Measurements from ENCODE around the gene ETV3. TPM values are rescaled to one million over a fixed set of nuclear protein-coding genes. Genes with fewer than 3 reads are reported as not detected.

ETV3 gene
- total RNA-seq, 1 experiment from 2014 or later = 36.3 TPM

GRCh38 chr1:157141212-157141855 is 3.1 kb upstream of the ETV3 start:
- Mint-ChIP-seq H3K4me1 (peaks cover 48 to 53% of the 10 kb centered on the region in 2 experiments), H3K27me3 (ENCODE audit: low read depth) (no peaks in the 10 kb centered on the region), H3K4me3 (no peak overlapping the region), H3K36me3 (ENCODE audit: insufficient read depth in 1 of 3, low read depth in 3 of 3) (peaks cover 0 to 2% (median under 1%) of the 10 kb centered on the region in 3 experiments; a peak in 3 of 7 replicates), H3K9me3 (no peaks in the 10 kb centered on the region), H3K27ac (no peak overlapping the region)
- Histone ChIP-seq H3K27me3 (ENCODE audit: insufficient read depth, low read length) (peaks cover 3% of the 10 kb centered on the region; the same call in 1 of the 2 replicates), H2BK5ac (ENCODE audit: insufficient read length, low read length) (no peak overlapping the region), H3K79me1 (ENCODE audit: insufficient read depth, low read depth, low read length, poor library complexity, severe bottlenecking) (peaks cover 2% of the 10 kb centered on the region), H4K5ac (ENCODE audit: insufficient read length, low read depth, low read length) (no peak overlapping the region), H3K14ac (ENCODE audit: insufficient read depth, low read length) (no peak overlapping the region), H3K18ac (ENCODE audit: insufficient read length, low read depth, low read length) (no peak overlapping the region), H3K4ac (ENCODE audit: low read depth, low read length) (no peak overlapping the region), H2AK5ac (ENCODE audit: insufficient read length, low read length) (no peak overlapping the region), H4K91ac (ENCODE audit: insufficient read length, low read depth, low read length) (no peak overlapping the region), H3K9ac (ENCODE audit: extremely low read depth, insufficient read length, low read length) (no peak overlapping the region), H3K23me2 (ENCODE audit: insufficient read length, low read depth, low read length, poor library complexity, severe bottlenecking) (peaks cover 13% of the 10 kb centered on the region), H2BK12ac (ENCODE audit: insufficient read length, low read depth, low read length) (no peak overlapping the region), H3K27ac (ENCODE audit: insufficient read length, low read depth, low read length) (no peak overlapping the region), H3T11ph (ENCODE audit: low read length) (no peak overlapping the region), H2BK15ac (ENCODE audit: low read depth, low read length) (no peak overlapping the region), H3K4me2 (ENCODE audit: insufficient read depth, insufficient read length, low read length) (no peak overlapping the region), H2BK120ac (ENCODE audit: low read depth, low read length, poor library complexity, severe bottlenecking) (no peak overlapping the region), H3K23ac (ENCODE audit: insufficient read length, low read depth, low read length) (no peak overlapping the region), H3K79me2 (ENCODE audit: insufficient read depth, low read length) (peaks cover 8% of the 10 kb centered on the region; the same call in 1 of the 2 replicates), H3K56ac (ENCODE audit: insufficient read length, low read depth, low read length) (no peak overlapping the region), H4K20me1 (ENCODE audit: control insufficient read depth, insufficient read depth, insufficient read length) (no peaks in the 10 kb centered on the region), H4K8ac (replicated peaks; ENCODE audit: insufficient read length, low read depth, low read length) (no peak overlapping the region), H3K9me3 (ENCODE audit: control insufficient read depth, low read depth, low read length) (no peaks in the 10 kb centered on the region), H2BK20ac (ENCODE audit: low read depth, low read length, poor library complexity, severe bottlenecking) (no peak overlapping the region), H3K4me1 (ENCODE audit: insufficient read depth, low read length) (peaks cover 4% of the 10 kb centered on the region; the same call in 1 of the 2 replicates), H2AFZ (ENCODE audit: low read length) (no peak overlapping the region)
- TF ChIP-seq CTCF (conservative IDR thresholded peaks at IDR 0.05) = no peak
- no CpG with 5 or more reads among the region's 4 CpGs for WGBS (ENCODE audit: extremely low coverage, insufficient read length, low lambda C conversion rate)
- no peak for DNase-seq
